Measurements from ENCODE around the gene YJU2. TPM values are rescaled to one million over a fixed set of nuclear protein-coding genes. Genes with fewer than 3 reads are reported as not detected.

The YJU2 gene
- total RNA-seq = 16.4 and 17.4 TPM in 2 replicates

GRCh38 chr19:4246767-4247593 is at the start of gene YJU2:
Gene YJU2 (plus strand): TSS chr19:4247080. CDS start chr19:4247147, 67 bp downstream.

GRCh38 chr19:4229179-4229931 is 17.5 kb upstream of the YJU2 start, which contains the start of gene EBI3:
Gene EBI3 (plus strand): TSS chr19:4229523. CDS start chr19:4229551, 28 bp downstream.

GRCh38 chr19:4278419-4279266 is 31.8 kb downstream of the YJU2 start, which contains the start of gene SHD:
Gene SHD (plus strand): TSS chr19:4279266. CDS start chr19:4280064, 798 bp downstream.

GRCh38 chr19:4302243-4302640 is 55.4 kb downstream of the YJU2 start, which contains the start of gene TMIGD2:
Gene TMIGD2 (minus strand): TSS chr19:4302389. CDS start chr19:4302385, 4 bp downstream.

GRCh38 chr19:4304538-4305256 is 57.8 kb downstream of the YJU2 start, which contains the start of gene FSD1:
Gene FSD1 (plus strand): TSS chr19:4304598. CDS start chr19:4304747, 149 bp downstream.

Other genes with a start within 250 kb of the YJU2 start
- gene PIAS4, start 239.3 kb upstream of the YJU2 start, total RNA-seq = 14.7 and 20.6 TPM in 2 replicates
- 22.2 and 67.0 TPM in 2 replicates for gene ZBTB7A, start 180.2 kb upstream of the YJU2 start, total RNA-seq
- gene MAP2K2, start 123.0 kb upstream of the YJU2 start, total RNA-seq = 141 and 146 TPM in 2 replicates
- gene CREB3L3, start 93.4 kb upstream of the YJU2 start, total RNA-seq = not detected in 2 replicates
- 9.9 and 21.1 TPM in 2 replicates for gene SIRT6, start 64.5 kb upstream of the YJU2 start, total RNA-seq
- 0.34 and 2.5 TPM in 2 replicates for gene ANKRD24, start 64.4 kb upstream of the YJU2 start, total RNA-seq
- gene EBI3, start 17.6 kb upstream of the YJU2 start, total RNA-seq = not detected in 2 replicates
- gene SHD, start 32.2 kb downstream of the YJU2 start, total RNA-seq = not detected in 2 replicates
- not detected in 2 replicates for gene TMIGD2, start 55.3 kb downstream of the YJU2 start, total RNA-seq
- under 0.01 and 0.07 TPM in 2 replicates for gene FSD1, start 57.5 kb downstream of the YJU2 start, total RNA-seq
- gene STAP2, start 91.7 kb downstream of the YJU2 start, total RNA-seq = 52.2 and 59.1 TPM in 2 replicates
- 3.8 and 7.5 TPM in 2 replicates for gene MPND, start 96.5 kb downstream of the YJU2 start, total RNA-seq
- gene SH3GL1, start 153.5 kb downstream of the YJU2 start, total RNA-seq = 31.1 and 55.2 TPM in 2 replicates
- gene CHAF1A, start 155.6 kb downstream of the YJU2 start, total RNA-seq = 5.5 and 5.8 TPM in 2 replicates
- 69.9 and 90.6 TPM in 2 replicates for gene UBXN6, start 210.7 kb downstream of the YJU2 start, total RNA-seq
- 46.0 and 48.5 TPM in 2 replicates for gene HDGFL2, start 225.2 kb downstream of the YJU2 start, total RNA-seq